HG02938 (cell line): ENCODE measurements around the gene CALML6.

Experiments used
- ATAC-seq: cut with Tn5 transposase; IDR thresholded peaks from one replicate; pipeline ENCODE4 v1.9.1; 2021; ENCODE audit warnings: mild to moderate bottlenecking, moderate library complexity; ENCODE audit not compliant: unreplicated experiment

The CALML6 gene

GRCh38 chr1:1910651-1911331, 4.3 kb upstream of the CALML6 start:
- no peak for ATAC-seq

- ATAC-seq: no peak
Measured at GRCh38 chr1:1911350-1912041, 3.6 kb upstream of the CALML6 start.

DNA sequence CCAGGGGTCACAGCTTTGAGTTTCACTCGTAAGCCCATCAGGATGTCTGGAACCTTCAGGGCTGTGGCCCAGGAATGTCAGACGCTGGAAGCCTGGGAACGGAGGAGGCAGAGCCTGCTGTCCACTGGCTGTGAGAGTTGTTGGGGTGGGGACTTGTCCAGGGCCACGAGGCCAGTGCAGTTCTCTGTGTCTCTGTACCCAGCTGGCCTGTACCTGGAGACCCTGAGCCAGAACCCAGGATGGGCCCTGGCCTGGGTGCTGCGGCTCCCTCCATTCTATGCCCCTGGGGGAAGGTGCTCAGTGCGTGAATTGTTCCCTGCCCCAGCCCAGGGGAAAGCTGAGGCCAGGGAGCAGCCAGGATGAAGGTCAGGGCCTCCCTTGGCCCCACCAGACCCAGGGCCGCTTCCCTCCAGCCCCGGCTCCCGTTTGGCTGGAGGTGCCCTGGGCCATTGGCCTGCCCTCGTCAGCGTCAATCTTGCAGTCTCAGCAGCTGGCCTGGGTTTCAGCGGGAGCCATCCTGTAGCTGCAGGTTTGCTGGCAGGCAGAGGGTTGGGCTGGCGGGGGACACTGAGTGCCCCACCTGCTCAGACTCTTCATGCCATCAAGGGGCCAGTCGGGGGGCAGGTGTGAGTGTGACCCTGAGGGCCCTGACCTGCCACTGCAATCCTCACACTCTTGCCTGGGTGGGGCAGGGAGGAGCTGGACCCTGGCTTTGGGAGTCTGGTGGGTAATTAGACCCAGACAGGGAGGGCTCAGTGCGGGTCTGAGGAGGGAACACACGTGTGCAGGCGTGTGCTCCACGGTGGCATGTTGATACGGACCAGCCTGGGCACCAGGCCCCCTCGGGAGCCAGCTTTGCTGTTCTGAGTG, 724 bp upstream of the CALML6 start:
- no peak for ATAC-seq

GRCh38 chr1:1915911-1916840, 1.1 kb downstream of the CALML6 start:
- no peak for ATAC-seq

DNA sequence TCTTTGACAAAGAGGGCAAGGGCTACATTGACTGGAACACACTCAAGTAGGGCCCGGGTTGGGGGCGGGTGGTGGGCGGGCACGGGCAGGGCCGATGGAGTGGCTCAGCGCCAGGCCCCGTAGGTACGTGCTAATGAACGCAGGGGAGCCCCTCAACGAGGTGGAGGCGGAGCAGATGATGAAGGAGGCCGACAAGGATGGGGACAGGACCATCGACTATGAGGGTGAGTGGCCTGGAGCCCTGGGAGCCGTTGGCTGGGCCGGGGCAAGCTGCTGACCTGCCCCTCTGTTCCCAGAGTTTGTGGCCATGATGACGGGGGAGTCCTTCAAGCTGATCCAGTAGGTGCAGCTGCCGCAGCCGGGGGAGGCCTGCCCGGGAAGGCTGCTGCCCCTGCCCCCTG, 1.8 kb downstream of the CALML6 start:
- no peak for ATAC-seq

DNA sequence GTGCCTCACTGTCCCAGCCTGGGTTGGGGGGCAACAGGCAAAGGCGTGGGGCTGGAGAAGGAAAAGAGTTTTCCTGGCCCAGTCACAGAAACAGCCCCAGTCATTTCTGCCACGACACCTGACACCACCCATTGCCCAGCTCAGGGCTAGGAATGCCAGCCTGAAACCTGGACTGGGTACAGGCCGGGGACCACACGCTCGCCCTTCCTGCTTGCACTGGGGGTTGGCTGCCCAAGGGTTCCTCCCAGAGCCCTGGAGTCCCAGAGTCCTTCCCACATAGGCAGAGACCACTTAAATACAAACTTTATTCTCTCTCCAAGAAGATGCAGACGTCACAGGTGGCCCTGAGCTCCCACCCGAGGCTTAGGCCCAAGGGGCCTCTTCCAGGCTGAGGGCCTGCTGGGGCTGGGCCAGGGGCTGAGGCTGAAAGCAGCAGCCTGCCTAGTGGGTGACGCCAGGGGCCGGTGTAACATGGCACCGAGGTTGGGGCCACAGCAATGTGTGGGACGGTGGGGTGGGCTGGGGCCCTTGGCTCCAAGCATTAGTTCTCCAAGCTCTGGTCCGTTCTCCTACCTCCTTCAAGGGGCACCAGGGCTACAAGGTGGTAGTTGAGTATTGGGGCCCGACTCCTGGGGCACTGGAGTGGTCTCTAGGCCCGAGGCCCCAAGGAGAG, 2.4 kb downstream of the CALML6 start:
- no peak for ATAC-seq

DNA sequence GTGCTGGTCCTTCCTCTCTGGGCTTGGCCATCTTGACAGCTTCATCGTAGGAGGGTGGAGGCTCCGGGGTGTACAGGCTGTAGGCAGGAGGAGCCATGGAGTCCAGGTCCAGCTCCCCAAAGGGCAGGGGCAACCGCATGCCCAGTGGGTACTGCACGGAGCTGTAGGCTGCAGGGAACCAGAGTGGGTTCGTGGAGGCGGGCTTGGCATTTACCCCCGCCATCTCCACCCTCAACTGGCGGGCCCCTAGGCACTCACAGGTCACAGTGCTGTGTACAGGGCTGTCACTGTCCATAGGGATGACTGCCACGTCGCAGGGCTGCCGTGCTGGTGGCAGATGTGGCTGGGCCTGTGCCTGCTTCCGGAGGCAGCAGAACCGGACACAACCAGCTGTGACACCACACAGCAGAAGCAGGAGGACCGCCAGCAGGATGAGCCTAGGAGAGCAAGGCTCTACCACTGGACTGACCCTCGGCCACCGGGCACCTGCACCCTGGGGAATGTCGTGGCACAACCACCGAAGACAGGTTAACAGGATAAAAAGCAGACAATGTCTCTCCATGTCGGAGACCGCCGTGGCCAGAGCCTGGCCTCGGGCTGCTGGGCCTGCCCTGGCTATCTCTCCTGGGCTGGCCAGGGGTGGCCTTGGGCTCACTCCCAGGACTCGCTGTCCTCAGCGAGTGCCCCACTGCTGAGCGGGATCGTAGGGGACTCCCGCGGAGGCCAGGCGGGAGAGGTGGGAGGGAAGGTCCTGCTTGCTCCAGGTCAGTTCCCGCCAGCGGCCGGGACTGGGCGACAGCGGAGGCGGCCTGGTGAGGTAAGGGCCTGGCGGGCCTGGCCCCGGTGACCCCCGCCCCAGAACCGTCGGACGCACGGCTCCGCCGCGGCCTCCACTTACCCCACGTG, 3.2 kb downstream of the CALML6 start:
- no peak for ATAC-seq

- ATAC-seq: peak; percentile 14
Measured at GRCh38 chr1:1918901-1919303, 3.8 kb downstream of the CALML6 start, which contains the start of gene TMEM52. Gene TMEM52 (minus strand): TSS chr1:1919279. CDS start chr1:1919265, 14 bp downstream.

GRCh38 chr1:1919304-1920056, 4.4 kb downstream of the CALML6 start:
- peak; percentile 81 for ATAC-seq

- no peak for ATAC-seq
Measured at GRCh38 chr1:1920057-1920607, 5.1 kb downstream of the CALML6 start.

DNA sequence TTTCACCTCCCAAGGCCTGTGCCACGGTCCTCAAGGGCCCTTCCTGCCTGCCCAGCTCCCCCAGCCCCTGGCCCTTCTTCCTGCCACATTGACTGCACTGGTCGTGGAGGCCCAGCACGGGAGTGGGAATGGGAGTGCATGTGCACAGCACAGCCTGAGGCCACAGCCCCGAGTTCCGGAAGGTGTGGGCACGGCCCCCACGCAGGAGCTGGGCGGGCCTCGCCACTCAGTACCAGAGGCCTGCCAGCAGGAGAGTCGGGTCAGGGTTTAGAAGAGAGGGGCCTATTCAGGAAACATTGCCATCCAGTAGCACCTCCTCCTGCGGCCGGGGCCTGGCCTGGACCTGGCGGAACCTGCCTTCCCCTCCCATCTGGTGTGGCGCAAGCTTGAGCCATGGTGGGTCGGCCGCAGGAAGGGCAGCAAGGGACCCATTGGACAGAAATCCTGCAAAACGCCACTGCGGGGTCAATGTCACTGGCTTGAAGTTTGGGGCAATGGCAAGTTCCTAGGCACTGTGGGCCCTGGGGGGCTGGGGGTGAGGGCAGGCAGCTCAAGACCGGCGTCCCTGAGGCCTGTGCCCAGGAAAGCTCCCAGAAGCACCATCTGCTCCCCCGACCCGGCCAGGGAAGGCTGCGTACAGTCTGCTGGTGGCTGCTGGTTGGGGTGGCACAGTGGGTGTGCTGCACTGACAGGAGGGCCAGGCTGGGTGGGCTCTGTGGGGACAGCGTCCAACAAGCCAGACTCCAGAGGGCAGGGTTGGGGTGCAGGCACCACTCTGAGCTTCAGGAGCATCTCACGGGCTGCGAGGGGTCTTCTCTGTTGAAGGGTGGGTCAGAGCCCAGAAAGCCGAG, 5.8 kb downstream of the CALML6 start:
- no peak for ATAC-seq

GRCh38 chr1:1921459-1921862, 6.4 kb downstream of the CALML6 start:
- no peak for ATAC-seq

DNA sequence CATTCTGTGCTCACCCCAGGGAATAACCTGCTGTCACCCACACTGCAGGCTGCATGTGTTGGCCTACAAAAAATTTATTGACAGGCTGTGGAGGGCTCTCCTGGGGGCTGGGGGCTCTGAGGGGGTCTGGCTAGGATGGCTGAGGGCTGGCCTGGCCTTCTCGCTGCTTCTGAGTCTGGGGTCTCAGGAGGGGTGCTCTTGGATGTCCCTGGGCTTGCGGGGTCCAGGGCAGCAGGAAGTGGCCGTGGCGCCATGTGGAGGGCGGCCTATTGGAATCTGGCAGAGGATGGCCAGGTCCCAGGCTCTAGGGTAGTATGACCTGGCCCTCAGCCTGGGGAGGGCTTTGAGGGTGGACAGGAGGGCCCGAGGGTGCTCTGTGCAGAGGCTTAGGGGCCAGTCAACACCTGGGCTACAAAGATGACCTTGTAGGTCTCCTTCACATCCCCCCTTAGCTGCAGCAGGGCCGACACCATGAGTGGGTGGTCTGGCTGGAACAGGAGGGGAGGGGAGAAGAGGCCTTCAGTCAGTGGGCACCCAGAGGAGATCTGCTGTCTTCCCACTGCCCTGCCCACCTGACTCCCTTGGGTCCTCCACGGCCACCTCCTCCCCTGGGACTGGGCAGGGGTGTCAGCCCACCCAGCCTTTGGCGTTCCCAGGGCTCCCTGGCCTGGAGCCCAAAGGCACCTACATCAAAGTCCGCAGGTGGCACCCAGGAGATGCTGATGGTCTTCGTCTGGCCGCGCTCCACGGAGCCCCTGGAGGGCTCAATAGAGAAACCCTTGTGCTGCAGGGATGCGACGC, 7.0 kb downstream of the CALML6 start:
- no peak for ATAC-seq

- no peak for ATAC-seq
Measured at GRCh38 chr1:1922702-1922955, 7.6 kb downstream of the CALML6 start.

DNA sequence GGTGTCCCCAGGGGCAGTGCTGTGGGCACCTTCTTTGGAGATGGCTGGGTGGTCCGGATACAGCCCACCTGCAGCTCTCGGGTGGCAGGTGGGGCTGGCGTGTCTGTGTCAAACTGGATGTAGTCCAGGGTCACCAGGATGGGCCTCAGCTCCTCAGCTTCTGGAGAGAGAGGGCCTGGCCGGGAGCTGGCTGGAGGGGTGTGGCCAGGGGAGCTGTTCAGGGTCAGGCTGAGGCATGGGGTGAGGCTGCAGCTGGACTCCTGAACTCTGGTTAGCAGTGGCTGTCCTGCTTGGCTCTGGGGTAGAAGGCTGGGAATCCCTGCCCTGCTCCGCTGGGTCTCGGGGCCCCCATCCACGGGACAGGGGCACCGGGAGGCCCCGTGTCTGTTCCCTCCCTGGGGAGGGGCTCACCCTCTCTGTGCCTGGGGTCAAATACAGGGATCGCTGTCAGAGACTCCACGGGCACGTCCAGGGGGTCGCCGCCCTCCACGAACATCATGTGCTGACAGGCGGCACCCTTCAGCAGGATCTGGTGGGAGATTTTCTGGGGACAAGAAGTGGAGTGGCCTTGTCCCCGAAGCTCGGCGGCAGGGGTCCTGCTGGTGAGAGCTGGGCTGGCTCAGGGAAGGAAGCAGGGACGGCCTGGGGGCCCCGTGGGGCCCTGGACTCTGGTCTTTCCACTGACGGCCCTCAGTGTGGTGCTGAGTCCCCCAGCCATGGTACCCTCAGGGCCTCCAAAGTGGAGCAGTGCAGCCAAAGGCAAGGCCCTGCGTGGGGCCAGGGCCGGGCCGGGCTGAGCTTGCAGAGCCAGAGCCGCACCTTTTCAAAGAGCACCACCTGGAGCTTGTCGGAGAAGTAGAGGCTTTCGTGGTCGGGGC, 8.1 kb downstream of the CALML6 start:
- ATAC-seq: no peak

DNA sequence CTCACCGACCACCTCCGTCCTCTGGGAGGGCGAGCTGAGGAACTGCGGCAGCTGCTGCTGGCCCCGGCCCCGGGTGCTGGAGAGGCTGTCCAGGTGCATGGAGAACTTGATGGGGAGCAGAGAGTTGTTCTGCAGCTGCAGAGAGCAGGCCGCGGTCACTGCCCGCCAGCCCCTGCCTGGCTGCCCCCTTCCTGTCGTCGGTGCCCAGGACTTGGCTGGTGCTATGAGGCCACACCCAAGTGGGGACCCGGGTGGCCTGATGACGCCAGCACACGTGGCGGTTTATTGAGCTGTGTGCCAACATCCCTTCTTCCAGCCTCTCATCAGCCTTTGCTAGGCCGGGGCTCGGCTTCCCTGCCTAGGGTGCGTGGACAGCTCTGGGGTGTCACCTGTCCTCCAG, 9.3 kb downstream of the CALML6 start:
- ATAC-seq: no peak
